HuH-7 (cell line): ENCODE data around the gene ACSL4.
"Not testable (repeated sequence)": the region's sequence is repeated elsewhere in the genome, so short reads cannot be mapped to it uniquely, and the experiment has no call there.

Experiments
- DNase-seq: peaks from one replicate; pipeline ENCODE4 v3.0.0; 2011; ENCODE audit warnings: low spot score

Gene ACSL4

DNA sequence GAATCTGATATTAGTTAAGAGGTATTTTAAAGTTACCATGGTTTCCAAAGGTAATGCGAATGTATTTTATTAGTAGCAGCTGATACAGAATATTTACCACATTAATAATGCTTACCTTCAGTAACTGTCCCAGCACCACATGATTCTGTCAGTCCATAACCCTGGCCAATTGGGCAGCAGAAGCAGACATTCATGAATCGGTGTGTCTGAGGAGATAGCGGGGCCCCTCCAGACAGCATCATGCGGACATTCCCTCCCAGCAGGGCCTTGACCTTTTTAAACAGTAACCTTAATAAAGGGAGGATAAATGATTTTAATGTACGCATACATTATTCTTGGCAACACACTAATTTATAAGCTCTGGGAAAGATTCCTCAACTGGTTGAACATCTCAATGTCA, 65.1 kb downstream of the ACSL4 start:
- DNase-seq: no peak

- no peak for DNase-seq
Measured at GRCh38 chrX:109660435-109661143, 72.5 kb downstream of the ACSL4 start.

DNA sequence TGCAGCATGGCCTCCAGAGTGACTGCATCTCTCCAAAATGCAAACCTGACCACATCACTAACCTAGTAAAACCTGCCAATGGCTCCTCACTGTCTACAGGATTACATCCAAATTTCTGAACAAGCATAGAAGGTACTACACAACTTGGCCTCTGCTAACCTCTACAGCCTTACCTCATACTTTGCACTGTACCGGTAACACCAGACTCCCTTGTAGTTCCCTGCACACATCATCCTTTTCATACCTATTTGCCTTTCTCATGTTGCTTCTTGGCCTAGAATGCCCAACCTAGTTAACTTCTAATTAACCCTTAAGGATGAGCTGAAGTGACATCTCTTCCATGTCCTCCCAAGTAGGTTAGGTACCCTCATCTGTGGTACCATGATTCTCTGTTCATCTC, 74.7 kb downstream of the ACSL4 start:
- DNase-seq: no peak

GRCh38 chrX:109657364-109657763, 75.7 kb downstream of the ACSL4 start:
- DNase-seq: not testable (repeated sequence)

DNA sequence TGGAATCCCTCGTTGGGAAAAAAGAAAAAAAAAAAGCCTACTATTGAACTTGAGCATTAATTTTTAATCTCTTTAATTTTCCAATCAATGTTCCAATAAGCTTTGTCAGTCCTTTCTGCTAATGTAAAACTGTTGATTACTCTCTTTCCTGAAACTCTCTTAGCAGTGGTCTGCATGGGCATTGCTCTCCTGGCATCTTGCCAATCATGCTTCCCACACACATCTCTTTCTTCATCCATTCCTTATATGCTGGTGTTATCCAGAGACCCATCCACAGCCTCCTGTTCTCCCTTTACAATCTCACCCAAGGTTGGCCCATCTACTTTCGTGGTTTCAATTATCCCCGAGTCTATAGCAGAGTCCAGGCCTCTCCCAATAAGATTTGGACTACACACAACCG, 76.3 kb downstream of the ACSL4 start:
- DNase-seq: no peak

- DNase-seq: no peak
Measured at GRCh38 chrX:109655502-109656201, 77.4 kb downstream of the ACSL4 start.

DNA sequence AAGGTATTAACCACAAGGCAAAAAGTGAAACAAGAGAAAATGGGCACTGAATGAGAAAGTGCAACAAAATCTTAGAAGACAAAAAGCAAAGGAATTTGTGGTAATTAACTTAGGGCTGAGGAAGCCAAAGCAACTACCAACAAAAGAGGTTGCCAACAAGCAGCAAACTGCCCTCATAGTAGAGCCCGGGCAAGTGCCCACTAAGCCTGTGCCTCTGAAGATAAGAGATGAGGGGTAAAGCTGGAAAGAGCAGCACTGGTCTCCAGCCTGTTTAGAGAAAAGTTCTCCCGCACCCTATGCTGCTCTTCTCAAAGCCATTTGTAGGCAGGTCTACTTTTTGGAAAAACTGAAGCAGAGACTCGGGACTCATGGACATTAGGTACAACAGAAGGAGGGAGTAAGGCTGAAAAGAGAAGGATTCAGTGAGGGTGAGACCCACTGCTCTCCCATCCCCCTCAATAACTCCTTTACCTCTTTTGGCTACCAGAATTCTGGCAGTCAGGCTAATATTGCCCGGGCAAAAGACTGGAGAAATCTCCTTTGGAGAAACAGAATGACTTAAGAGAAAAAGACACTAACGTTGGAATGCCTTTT, 78.4 kb downstream of the ACSL4 start:
- DNase-seq: no peak

GRCh38 chrX:109644671-109645070, 88.4 kb downstream of the ACSL4 start:
- DNase-seq: not testable (repeated sequence)

- DNase-seq: no peak
Measured at GRCh38 chrX:109643687-109644086, 89.4 kb downstream of the ACSL4 start.

- no peak for DNase-seq
Measured at GRCh38 chrX:109638158-109638557, 94.9 kb downstream of the ACSL4 start.

- not testable (repeated sequence) for DNase-seq
Measured at GRCh38 chrX:109637477-109637876, 95.6 kb downstream of the ACSL4 start.

- DNase-seq: peak; percentile 46
Measured at GRCh38 chrX:109635146-109635545, 97.9 kb downstream of the ACSL4 start.

DNA sequence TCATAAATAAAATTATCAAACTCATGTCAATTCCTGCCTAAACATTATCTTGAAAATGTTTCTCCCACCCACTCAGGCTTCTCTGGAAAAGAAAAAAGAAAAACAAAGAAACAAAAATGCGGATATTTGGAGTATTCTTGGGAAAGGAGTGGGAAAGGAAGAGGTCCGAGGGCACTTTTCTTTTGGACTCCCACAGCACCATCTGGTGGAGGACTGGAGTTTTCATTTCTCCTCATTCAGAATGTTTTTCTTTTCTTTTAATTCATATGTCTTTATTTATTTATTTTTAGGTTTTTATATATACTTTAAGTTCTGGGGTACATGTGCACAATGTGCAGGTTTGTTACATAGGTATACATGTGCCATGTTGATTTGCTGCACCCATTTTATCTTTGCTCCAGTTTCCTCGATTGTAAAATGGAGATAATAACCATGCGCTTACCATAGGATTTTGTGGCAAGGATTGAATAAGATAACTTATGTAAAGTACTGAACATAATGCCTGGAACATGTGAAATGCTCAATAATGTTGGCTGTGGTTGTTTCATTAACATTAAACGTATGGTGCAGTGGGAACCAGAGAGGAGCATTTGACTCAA, 100.1 kb downstream of the ACSL4 start:
- DNase-seq: peak; percentile 26

DNA sequence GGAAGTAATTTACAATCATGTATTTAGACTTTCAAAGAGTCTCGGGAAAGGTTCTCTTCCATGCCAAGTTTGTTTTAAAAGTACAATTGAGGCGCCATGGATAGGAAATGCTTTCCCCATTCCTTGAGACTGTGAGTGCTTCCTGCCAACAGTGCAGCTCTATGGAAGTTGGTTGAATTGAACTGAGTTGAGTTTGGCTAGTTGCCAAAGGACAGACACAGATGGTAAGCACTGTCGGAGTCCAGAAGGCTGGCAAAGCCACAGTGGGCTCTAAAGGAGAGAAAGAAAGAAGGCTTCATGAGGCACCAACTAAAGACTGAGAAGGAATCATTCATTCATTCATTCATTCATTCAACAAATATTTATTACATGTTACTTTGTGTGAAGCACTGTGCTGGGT, 103.7 kb downstream of the ACSL4 start:
- no peak for DNase-seq

DNA sequence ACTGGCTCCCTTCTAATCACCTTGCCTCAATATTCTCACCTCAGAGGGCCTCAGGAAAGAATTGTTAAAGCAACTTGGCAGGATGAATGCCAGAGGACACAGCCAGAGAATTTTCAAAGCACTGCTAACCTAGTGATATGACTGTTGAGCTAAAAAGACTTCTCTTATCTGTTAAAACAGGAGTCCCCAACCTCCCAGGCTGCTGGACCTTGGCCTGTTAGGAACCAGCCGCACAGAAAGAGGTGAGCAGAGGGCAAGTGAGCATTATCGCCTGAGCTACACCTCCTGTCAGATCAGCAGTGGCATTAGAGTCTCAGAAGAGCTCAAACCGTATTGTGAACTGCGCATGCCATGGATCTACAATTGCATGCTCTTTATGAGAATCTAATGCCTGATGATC, 106.4 kb downstream of the ACSL4 start:
- DNase-seq: peak; percentile 37

- DNase-seq: no peak
Measured at GRCh38 chrX:109624641-109625616, 108.1 kb downstream of the ACSL4 start, which contains the start of gene KCNE5. Gene KCNE5, minus strand, starts transcription at chrX:109625172. Its CDS starts 152 bp downstream, at chrX:109625020.

- no peak for DNase-seq
Measured at GRCh38 chrX:109623997-109624396, 109.1 kb downstream of the ACSL4 start.

DNA sequence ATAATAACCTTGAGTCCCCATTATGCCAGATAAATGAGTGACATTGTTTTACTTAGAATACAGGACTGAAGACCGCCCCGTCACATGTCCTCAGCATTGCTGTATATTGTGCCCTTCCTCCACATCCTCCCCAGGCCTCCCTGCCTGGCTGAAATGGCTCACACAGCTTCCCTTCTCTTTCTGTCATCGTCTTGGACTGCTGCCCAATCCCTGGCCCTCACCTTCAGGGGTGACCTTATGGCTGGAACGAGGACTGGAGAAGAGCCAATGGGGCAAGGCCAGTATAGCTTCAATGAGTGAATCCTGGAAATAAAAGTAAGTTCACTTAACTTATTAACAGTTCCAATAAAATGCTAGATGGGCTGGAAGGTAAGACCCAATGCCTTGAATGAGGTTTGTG, 110.8 kb downstream of the ACSL4 start:
- no peak for DNase-seq

DNA sequence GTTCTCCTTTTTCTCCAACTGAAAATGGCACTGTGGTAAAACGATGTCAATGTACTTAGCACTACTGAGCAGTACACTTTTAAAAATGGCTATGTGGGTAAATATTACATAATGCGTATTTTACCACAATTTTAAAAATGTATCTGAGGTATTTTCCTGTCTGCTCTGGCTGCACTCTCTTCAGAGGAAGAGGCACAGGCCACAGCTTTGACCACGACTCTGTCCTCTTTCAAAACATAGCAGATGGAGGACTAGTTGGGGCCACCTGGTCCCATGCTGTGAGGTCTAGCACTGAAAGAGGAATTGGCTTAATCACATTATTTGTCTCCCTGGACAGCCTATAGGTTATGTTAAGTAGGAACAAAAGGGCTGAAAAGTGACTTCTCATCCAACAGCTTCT, 113.3 kb downstream of the ACSL4 start:
- no peak for DNase-seq

- no peak for DNase-seq
Measured at GRCh38 chrX:109614951-109615350, 118.1 kb downstream of the ACSL4 start.

DNA sequence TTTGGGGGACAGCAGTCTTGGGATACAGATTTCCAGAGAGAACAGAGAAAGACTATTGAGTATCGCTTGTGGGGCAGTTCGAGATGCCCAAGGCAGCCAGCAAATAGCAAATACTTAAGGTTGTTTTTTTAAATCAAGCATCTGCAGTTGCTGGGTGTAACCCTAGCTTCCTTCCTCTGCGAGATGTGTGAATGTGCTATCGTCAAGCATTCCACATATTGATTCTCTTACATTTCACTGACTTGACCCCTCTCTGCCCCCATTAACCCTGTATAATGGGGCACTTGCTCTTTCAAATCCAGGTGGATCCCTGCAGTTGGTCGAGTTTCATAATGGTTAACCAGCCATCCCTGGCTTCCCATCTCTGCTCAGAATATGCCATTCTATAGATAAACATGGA, 131.6 kb downstream of the ACSL4 start:
- no peak for DNase-seq

DNA sequence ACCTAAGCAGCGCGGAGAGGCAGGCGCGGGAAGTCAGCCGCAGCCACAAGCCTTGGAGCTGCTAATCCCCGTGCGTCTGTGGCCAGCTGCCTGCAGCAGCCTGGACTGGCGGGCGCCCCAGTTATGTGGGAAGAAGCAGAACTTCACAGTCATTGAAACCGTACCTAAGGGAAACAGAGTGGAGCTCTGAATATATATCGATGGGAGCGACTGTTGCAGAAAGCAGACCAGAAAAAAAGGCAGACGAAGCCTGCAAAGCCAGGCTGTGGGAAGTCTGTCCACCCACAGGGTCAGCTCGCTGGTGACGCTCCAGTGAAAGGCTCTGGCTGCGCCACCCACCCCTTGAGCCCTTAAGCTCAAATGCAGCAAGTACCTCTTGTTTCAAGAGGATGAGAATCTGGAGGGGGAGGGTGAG, 132.8 kb downstream of the ACSL4 start:
- no peak for DNase-seq
